Naive thymus-derived CD4-positive, alpha-beta T cell (primary cell): ENCODE measurements around the gene DSE. TPM values are rescaled to one million over a fixed set of nuclear protein-coding genes. Genes with fewer than 3 reads are reported as not detected.

Experiments
- ATAC-seq: fragments of 150-1000 bp; cut with Tn5 transposase; 2 replicates; pipeline ENCODE4 v1.10.0; 2021; ENCODE audit warnings: mild to moderate bottlenecking, moderate library complexity
- CTCF ChIA-PET: fragments of 350-600 bp; sonication (Branson Sonifier 250); formaldehyde crosslinking; loops from one replicate; lab custom pipeline; 2021; ENCODE audit warnings: antibody characterized with exemption; lab: Charles Lee
- POLR2A ChIA-PET: fragments of 350-600 bp; sonication (Branson Sonifier 250); formaldehyde crosslinking; loops from one replicate; lab custom pipeline; 2021; ENCODE audit warnings: antibody characterized with exemption, inconsistent platforms; lab: Charles Lee
- DNase-seq, 9 donors: peaks; one replicate each; pipeline versions ENCODE4 v3.0.0 to v3.0.0-alpha.2; 2020 to 2022; ENCODE audit warnings: mixed read lengths in 1 of 9
- H3K27ac ChIP-seq: one replicate; pipeline ENCODE4 v1.7.0; 2013; ENCODE audit warnings: mild to moderate bottlenecking, low read depth, low read length, moderate library complexity
- H3K27me3 ChIP-seq, 2 donors: one replicate each; pipeline ENCODE4 v1.7.0; 2013; ENCODE audit warnings: low read length in 2 of 2, mild to moderate bottlenecking in 2 of 2, moderate library complexity in 2 of 2; ENCODE audit not compliant: control insufficient read depth in 2 of 2, insufficient read depth in 2 of 2
- H3K36me3 ChIP-seq, 3 experiments: 1 replicate in 2 of 3; 2 replicates in 1 of 3; pipeline ENCODE4 v1.7.0; 2013; ENCODE audit warnings: low read length in 3 of 3, mild to moderate bottlenecking in 3 of 3, moderate library complexity in 1 of 3; ENCODE audit not compliant: insufficient read depth in 3 of 3, control insufficient read depth in 2 of 3
- H3K4me1 ChIP-seq, 2 donors: one replicate each; pipeline ENCODE4 v1.7.0; 2013; ENCODE audit warnings: low read length in 2 of 2, mild to moderate bottlenecking in 2 of 2, moderate library complexity in 1 of 2; ENCODE audit not compliant: control insufficient read depth in 2 of 2, insufficient read depth in 2 of 2
- H3K4me3 ChIP-seq: 2 replicates; pipeline ENCODE4 v1.7.0; 2013; ENCODE audit warnings: mild to moderate bottlenecking, low read length
- H3K9me3 ChIP-seq, 3 experiments: 1 replicate in 2 of 3; 2 replicates in 1 of 3; pipeline ENCODE4 v1.7.0; 2013; ENCODE audit warnings: low read length in 3 of 3; ENCODE audit not compliant: control insufficient read depth in 2 of 3
- H3K27ac Mint-ChIP-seq, 9 donors: one replicate each; pipeline ENCODE4 v1.8.0; 2020 to 2022; ENCODE audit warnings: mixed read lengths in 9 of 9, mild to moderate bottlenecking in 8 of 9, moderate library complexity in 5 of 9, inconsistent platforms in 2 of 9
- H3K27me3 Mint-ChIP-seq, 5 donors: one replicate each; pipeline ENCODE4 v1.8.0; 2021 to 2022; ENCODE audit warnings: mixed read lengths in 5 of 5, mild to moderate bottlenecking in 1 of 5
- H3K36me3 Mint-ChIP-seq, 5 donors: one replicate each; pipeline ENCODE4 v1.8.0; 2020 to 2022; ENCODE audit warnings: mixed read lengths in 5 of 5, mild to moderate bottlenecking in 3 of 5, inconsistent platforms in 1 of 5
- H3K4me1 Mint-ChIP-seq, 7 donors: one replicate each; pipeline ENCODE4 v1.8.0; 2020 to 2022; ENCODE audit warnings: mixed read lengths in 7 of 7, mild to moderate bottlenecking in 3 of 7, inconsistent platforms in 1 of 7
- H3K4me3 Mint-ChIP-seq, 10 donors: one replicate each; pipeline ENCODE4 v1.8.0; 2020 to 2022; ENCODE audit warnings: mild to moderate bottlenecking in 10 of 10, mixed read lengths in 10 of 10, moderate library complexity in 6 of 10, inconsistent platforms in 2 of 10
- H3K9me3 Mint-ChIP-seq, 11 donors: one replicate each; pipeline ENCODE4 v1.8.0; 2020 to 2022; ENCODE audit warnings: mixed read lengths in 11 of 11, mild to moderate bottlenecking in 4 of 11, inconsistent platforms in 1 of 11, moderate library complexity in 1 of 11
- intact Hi-C, 2 donors: fragments of 100-400 bp; cut with micrococcal nuclease; formaldehyde crosslinking; loops; one replicate each; pipeline ENCODE4 v1.15.1; 2023
- polyA plus RNA-seq, 2 donors: library from polyadenylated mRNA; unstranded; fragments of 300-500 nt; fragmentation: Illumina TruSeq; gene quantifications; one replicate each; pipeline ENCODE4 v1.2.3, GENCODE V29; 2021
- total RNA-seq, 6 experiments: library from RNA in 5 of 6; stranded (reverse) in 5 of 6; gene quantifications; 1 replicate in 5 of 6; 2 replicates in 1 of 6; pipeline ENCODE4 v1.2.3 and lab custom pipeline; 2021 to 2026

DSE gene
- total and polyA plus RNA-seq, 7 experiments from 2014 or later: 3.2 to 23.0 (median 7.2) TPM

- Mint-ChIP-seq H3K36me3 (peaks cover 0 to 13% (median 0%) of the 10 kb centered on the region in 5 donors), H3K9me3 (peaks cover 0 to 5% (median 0%) of the 10 kb centered on the region in 11 donors), H3K27ac (no peak overlapping the region), H3K4me1 (peaks cover 0 to 53% (median 5%) of the 10 kb centered on the region in 7 donors), H3K27me3 (peaks cover 3 to 16% (median 12%) of the 10 kb centered on the region in 5 donors), H3K4me3 (no peak overlapping the region)
- DNase-seq (no peak), ATAC-seq (peak; percentile 52)
- no peak overlapping the region for H3K4me3 ChIP-seq
- CTCF ChIA-PET: no interaction called here
- H3K4me1 ChIP-seq: peaks cover 4 to 5% of the 10 kb centered on the region in 2 donors
- POLR2A ChIA-PET: no interaction called here
- H3K36me3 ChIP-seq: no peaks in the 10 kb centered on the region
- H3K27ac ChIP-seq: no peak overlapping the region
- no peaks in the 10 kb centered on the region for H3K27me3 ChIP-seq
- intact Hi-C loops: no loop called here
- H3K9me3 ChIP-seq: no peaks in the 10 kb centered on the region
Measured at GRCh38 chr6:116447496-116448011, 76.8 kb downstream of the DSE start.

DNA sequence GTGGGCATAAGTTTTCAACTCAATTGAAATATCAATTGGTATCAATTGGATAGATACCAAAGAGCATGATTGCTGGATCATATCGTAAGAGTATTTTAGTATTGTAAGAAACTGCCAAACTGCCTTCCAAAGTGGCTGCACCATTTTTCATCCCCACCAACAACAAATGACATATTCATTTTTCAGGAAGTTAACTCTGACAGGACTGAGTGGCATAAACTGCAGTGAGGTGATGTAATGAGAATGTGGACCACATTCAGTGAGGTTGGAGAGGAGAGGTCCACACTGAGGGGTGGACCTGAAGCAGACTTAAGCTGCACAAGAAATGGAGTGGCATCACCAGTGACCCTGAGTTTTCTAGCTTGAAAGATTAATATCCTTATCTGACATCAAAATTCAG lies 78.8 kb downstream of the DSE start:
- Mint-ChIP-seq H3K27ac (no peak overlapping the region), H3K27me3 (peaks cover 6 to 26% (median 14%) of the 10 kb centered on the region in 5 donors), H3K9me3 (peaks cover 0 to 11% (median 0%) of the 10 kb centered on the region in 11 donors), H3K36me3 (peaks cover 0 to 22% (median 0%) of the 10 kb centered on the region in 5 donors), H3K4me1 (peaks cover 0 to 49% (median 0%) of the 10 kb centered on the region in 7 donors), H3K4me3 (no peak overlapping the region)
- H3K36me3 ChIP-seq: no peaks in the 10 kb centered on the region
- no peaks in the 10 kb centered on the region for H3K27me3 ChIP-seq
- intact Hi-C loops: loop anchor here in 1 of 2 donors (1.0 kb wide), 1 partner anchor 8 kb away; no protein-coding TSS in a partner anchor
- ATAC-seq: no peak
- no peaks in the 10 kb centered on the region for H3K9me3 ChIP-seq
- H3K27ac ChIP-seq: no peak overlapping the region
- peaks cover 4 to 5% of the 10 kb centered on the region in 2 donors for H3K4me1 ChIP-seq
- ChIA-PET POLR2A (no interaction called here), CTCF (no interaction called here)
- H3K4me3 ChIP-seq: no peak overlapping the region
- DNase-seq: no peak

GRCh38 chr6:116450185-116450710 lies 79.5 kb downstream of the DSE start:
- intact Hi-C loops: no loop called here
- ChIA-PET CTCF (interaction anchor here (0.6 kb wide), 1 partner anchor 74 kb away, joined by 3 read pairs; no protein-coding TSS in a partner anchor), POLR2A (no interaction called here)
- no peak overlapping the region for H3K4me3 ChIP-seq
- H3K36me3 ChIP-seq: no peaks in the 10 kb centered on the region
- no peak for DNase-seq
- no peak overlapping the region for H3K27ac Mint-ChIP-seq
- peaks cover 0 to 42% (median 0%) of the 10 kb centered on the region in 7 donors for H3K4me1 Mint-ChIP-seq
- H3K9me3 ChIP-seq: no peaks in the 10 kb centered on the region
- H3K27ac ChIP-seq: no peak overlapping the region
- no peak overlapping the region for H3K4me3 Mint-ChIP-seq
- H3K36me3 Mint-ChIP-seq: peaks cover 0 to 22% (median 0%) of the 10 kb centered on the region in 5 donors
- peaks cover 6 to 30% (median 14%) of the 10 kb centered on the region in 5 donors for H3K27me3 Mint-ChIP-seq
- H3K4me1 ChIP-seq: peaks cover 0 to 5% of the 10 kb centered on the region in 2 donors
- ATAC-seq: no peak
- H3K9me3 Mint-ChIP-seq: peaks cover 0 to 12% (median 0%) of the 10 kb centered on the region in 11 donors
- no peaks in the 10 kb centered on the region for H3K27me3 ChIP-seq

DNA sequence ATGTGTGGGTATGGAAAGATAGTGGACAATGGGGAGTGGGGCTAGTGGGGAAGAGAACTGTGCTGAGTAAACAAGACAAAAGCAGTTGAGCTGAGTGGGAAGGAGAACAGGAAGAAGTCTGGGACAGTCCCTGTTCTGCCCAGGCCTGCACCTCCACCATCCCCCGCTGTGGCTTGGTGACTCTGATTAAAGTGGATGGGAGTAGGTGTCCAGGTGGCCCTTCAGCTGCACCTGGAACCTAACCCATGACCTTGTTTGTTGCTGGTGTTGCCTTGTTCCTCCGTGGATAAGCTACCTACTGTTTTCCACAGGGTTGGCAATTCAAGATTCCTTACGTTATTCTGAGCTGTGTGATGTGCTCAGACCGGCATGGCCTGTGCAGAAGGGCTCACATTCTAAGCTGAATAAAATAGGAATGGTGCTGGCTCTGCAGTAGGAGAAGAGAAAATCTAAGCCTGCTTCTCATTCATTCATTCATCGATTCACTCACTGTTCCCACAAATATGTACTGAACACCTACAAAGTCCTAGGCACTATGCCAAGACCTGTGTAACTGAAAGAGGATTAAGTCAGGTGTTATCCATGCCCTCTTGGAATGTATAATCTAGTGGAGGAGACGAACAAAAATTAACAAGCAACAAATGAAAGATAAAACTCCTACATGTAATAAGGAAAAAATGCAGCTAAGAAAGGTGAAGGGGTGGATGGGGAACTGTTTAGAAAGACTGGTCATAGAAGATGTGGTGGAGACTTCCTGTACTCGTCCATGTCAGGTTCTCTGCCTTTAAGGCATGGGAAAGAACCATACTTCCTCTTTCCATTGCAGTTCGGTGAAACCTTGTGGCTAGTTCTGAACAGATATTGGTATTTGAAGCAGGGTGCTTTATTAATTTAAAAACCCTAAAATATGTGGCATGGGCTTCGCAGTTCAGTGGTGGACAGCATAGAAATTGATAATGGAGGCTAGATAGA lies 80.3 kb downstream of the DSE start:
- POLR2A ChIA-PET: no interaction called here
- intact Hi-C loops: no loop called here
- CTCF ChIA-PET: interaction anchor here (0.6 kb wide), 1 partner anchor 73 kb away, joined by 3 read pairs; no protein-coding TSS in a partner anchor
- Mint-ChIP-seq H3K27ac (no peak overlapping the region), H3K9me3 (peaks cover 0 to 14% (median 0%) of the 10 kb centered on the region in 11 donors), H3K36me3 (peaks cover 0 to 25% (median 0%) of the 10 kb centered on the region in 5 donors), H3K4me1 (peaks cover 0 to 47% (median 0%) of the 10 kb centered on the region in 7 donors), H3K4me3 (peak overlapping the region in 1 of 10 donors; percentile 34), H3K27me3 (peaks cover 6 to 35% (median 14%) of the 10 kb centered on the region in 5 donors)
- Histone ChIP-seq H3K36me3 (no peaks in the 10 kb centered on the region), H3K27ac (no peak overlapping the region), H3K27me3 (no peaks in the 10 kb centered on the region), H3K9me3 (no peaks in the 10 kb centered on the region), H3K4me3 (no peak overlapping the region), H3K4me1 (peaks cover 0 to 5% of the 10 kb centered on the region in 2 donors)
- DNase-seq: peak in 1 of 9 donors; percentile 32
- ATAC-seq: peak; percentile 66

DNA sequence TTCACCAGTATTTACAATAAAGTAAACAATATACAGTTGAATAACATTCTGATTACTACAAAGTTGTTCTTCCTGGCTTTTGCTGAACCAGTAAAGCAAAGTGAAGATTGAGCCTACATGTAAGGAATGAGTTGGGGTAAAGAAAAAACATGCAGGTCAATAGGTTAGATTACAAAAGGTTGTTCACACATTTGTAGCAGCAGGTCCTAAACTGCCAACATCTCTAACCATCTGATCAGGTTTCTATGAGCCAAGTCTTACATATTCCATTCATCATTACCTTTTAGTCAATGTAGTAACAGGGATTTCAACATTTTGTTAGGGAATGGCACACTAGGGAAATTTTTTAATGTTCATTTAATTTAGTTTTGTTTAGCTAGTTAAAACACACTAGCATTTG lies 81.2 kb downstream of the DSE start:
- no peak overlapping the region for H3K27ac Mint-ChIP-seq
- DNase-seq (no peak), ATAC-seq (no peak)
- H3K4me1 Mint-ChIP-seq: peaks cover 0 to 54% (median 0%) of the 10 kb centered on the region in 7 donors
- peaks cover 0 to 25% (median 0%) of the 10 kb centered on the region in 5 donors for H3K36me3 Mint-ChIP-seq
- intact Hi-C loops: no loop called here
- H3K36me3 ChIP-seq: no peaks in the 10 kb centered on the region
- ChIA-PET CTCF (no interaction called here), POLR2A (no interaction called here)
- no peak overlapping the region for H3K27ac ChIP-seq
- H3K4me3 Mint-ChIP-seq: no peak overlapping the region
- no peaks in the 10 kb centered on the region for H3K27me3 ChIP-seq
- no peak overlapping the region for H3K4me3 ChIP-seq
- peaks cover 0 to 5% of the 10 kb centered on the region in 2 donors for H3K4me1 ChIP-seq
- peaks cover 6 to 35% (median 14%) of the 10 kb centered on the region in 5 donors for H3K27me3 Mint-ChIP-seq
- peaks cover 0 to 14% (median 0%) of the 10 kb centered on the region in 11 donors for H3K9me3 Mint-ChIP-seq
- no peaks in the 10 kb centered on the region for H3K9me3 ChIP-seq

GRCh38 chr6:116452531-116452930 lies 81.8 kb downstream of the DSE start:
- Mint-ChIP-seq H3K9me3 (peaks cover 0 to 14% (median 0%) of the 10 kb centered on the region in 11 donors), H3K27me3 (peaks cover 6 to 35% (median 14%) of the 10 kb centered on the region in 5 donors), H3K27ac (no peak overlapping the region), H3K4me3 (no peak overlapping the region), H3K4me1 (peaks cover 0 to 56% (median 0%) of the 10 kb centered on the region in 7 donors), H3K36me3 (peaks cover 0 to 27% (median 0%) of the 10 kb centered on the region in 5 donors)
- Histone ChIP-seq H3K27ac (no peak overlapping the region), H3K4me1 (peaks cover 0 to 5% of the 10 kb centered on the region in 2 donors), H3K4me3 (no peak overlapping the region), H3K36me3 (no peaks in the 10 kb centered on the region), H3K27me3 (no peaks in the 10 kb centered on the region), H3K9me3 (no peaks in the 10 kb centered on the region)
- intact Hi-C loops: no loop called here
- DNase-seq (no peak), ATAC-seq (no peak)
- ChIA-PET POLR2A (no interaction called here), CTCF (no interaction called here)
